ENCODE data around the gene XRCC6. TPM values are rescaled to one million over a fixed set of nuclear protein-coding genes. Genes with fewer than 3 reads are reported as not detected.
A peak's percentile ranks its signal among the peaks of the same experiment; 100 is the strongest.

Gene XRCC6
- total and polyA plus RNA-seq, 2 of the 13 experiments (the other 11 are each of a cell fraction or from before 2014, with no cell fraction given), result 124 to 625 TPM

DNA sequence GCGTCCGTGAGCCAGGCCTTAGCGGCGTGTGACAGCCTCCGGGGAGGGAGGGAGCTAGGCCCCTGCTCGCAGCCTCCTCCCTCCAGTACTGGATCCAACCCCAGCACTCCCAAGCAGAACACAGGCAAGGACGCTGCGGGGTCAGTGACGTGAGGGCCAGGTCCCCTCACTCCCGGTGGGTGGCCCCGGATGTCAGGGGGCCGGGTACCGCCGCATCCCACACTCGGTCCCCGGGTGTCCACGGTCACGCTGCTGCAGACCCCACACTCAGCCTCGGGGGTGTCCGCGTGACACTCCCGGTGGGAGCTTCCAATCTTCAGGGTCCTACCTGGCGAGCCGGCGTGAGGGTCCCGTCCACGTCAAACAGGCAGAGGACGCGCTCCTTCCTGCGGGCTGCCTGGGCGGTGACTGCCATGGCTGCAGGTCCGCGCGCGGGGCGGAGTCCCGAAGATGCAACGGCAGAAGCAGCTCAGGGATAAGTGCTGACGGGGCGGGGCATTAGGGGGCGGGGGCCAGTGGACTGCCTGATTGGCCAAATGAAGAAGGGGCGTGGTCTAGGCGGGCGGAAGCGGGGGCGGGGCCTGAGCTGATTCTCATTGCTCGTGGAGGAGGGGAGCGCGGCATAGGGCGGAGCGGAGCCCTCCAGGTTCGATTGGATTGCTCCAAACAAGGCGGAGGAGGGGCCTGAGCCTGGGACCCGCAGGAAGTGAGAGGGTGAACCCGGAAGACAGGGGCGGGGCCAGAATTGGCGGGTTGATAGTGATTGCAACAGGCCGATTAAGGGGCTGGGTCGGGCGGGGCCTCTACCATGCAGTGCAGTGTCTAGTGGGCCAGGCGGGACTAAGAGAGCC is 31.5 kb upstream of the XRCC6 start, which contains the start of gene PMM1 (continued):
- TF ChIP-seq GATA4 (IDR thresholded peaks at IDR 0.05; ENCODE audit: borderline replicate concordance, low read depth), result peak; percentile 61; the same call in 1 of the 2 replicates
- TF ChIP-seq, protein P1, sequence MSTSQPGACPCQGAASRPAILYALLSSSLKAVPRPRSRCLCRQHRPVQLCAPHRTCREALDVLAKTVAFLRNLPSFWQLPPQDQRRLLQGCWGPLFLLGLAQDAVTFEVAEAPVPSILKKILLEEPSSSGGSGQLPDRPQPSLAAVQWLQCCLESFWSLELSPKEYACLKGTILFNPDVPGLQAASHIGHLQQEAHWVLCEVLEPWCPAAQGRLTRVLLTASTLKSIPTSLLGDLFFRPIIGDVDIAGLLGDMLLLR (CRISPR knock-in tag; IDR thresholded peaks at IDR 0.05), result 0 out of 2 replicates have a peak, but pooled peaks have one; percentile 49
- TF ChIP-seq, protein P2, sequence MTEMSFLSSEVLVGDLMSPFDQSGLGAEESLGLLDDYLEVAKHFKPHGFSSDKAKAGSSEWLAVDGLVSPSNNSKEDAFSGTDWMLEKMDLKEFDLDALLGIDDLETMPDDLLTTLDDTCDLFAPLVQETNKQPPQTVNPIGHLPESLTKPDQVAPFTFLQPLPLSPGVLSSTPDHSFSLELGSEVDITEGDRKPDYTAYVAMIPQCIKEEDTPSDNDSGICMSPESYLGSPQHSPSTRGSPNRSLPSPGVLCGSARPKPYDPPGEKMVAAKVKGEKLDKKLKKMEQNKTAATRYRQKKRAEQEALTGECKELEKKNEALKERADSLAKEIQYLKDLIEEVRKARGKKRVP (CRISPR knock-in tag; IDR thresholded peaks at IDR 0.05), result peak in 1 of 2 experiments; percentile 70; a peak in 2 of 4 replicates
- TF ChIP-seq FOXA3 (CRISPR knock-in tag; IDR thresholded peaks at IDR 0.05), result no peak
- TF ChIP-seq ZKSCAN8 (CRISPR knock-in tag; IDR thresholded peaks at IDR 0.05; ENCODE audit: borderline replicate concordance), result no peak
- peak; percentile 56; the same call in 1 of the 2 replicates for TF ChIP-seq MAFF (IDR thresholded peaks at IDR 0.05; ENCODE audit: low read depth, low read length)
- no peak for TF ChIP-seq MBNL3 (CRISPR knock-in tag; conservative IDR thresholded peaks at IDR 0.05)
- TF ChIP-seq, protein P3, sequence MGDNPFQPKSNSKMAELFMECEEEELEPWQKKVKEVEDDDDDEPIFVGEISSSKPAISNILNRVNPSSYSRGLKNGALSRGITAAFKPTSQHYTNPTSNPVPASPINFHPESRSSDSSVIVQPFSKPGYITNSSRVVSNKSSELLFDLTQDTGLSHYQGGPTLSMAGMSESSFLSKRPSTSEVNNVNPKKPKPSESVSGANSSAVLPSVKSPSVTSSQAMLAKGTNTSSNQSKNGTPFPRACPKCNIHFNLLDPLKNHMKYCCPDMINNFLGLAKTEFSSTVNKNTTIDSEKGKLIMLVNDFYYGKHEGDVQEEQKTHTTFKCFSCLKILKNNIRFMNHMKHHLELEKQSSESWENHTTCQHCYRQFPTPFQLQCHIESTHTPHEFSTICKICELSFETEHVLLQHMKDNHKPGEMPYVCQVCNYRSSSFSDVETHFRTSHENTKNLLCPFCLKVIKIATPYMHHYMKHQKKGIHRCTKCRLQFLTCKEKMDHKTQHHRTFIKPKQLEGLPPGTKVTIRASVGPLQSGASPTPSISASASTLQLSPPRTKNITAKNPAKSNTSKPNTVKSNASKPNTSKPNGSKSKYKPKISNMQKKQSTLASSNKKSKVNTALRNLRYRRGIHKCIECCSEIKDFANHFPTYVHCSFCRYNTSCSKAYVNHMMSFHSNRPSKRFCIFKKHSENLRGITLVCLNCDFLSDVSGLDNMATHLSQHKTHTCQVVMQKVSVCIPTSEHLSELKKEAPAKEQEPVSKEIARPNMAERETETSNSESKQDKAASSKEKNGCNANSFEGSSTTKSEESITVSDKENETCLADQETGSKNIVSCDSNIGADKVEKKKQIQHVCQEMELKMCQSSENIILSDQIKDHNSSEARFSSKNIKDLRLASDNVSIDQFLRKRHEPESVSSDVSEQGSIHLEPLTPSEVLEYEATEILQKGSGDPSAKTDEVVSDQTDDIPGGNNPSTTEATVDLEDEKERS (CRISPR knock-in tag; IDR thresholded peaks at IDR 0.05), result 0 out of 2 replicates have a peak, but pooled peaks have one; percentile 50
- peak; percentile 66; the same call in 1 of the 3 replicates for TF ChIP-seq MXI1 (IDR thresholded peaks at IDR 0.05; ENCODE audit: borderline replicate concordance, low read depth, low read length)
- TF ChIP-seq, protein P4, sequence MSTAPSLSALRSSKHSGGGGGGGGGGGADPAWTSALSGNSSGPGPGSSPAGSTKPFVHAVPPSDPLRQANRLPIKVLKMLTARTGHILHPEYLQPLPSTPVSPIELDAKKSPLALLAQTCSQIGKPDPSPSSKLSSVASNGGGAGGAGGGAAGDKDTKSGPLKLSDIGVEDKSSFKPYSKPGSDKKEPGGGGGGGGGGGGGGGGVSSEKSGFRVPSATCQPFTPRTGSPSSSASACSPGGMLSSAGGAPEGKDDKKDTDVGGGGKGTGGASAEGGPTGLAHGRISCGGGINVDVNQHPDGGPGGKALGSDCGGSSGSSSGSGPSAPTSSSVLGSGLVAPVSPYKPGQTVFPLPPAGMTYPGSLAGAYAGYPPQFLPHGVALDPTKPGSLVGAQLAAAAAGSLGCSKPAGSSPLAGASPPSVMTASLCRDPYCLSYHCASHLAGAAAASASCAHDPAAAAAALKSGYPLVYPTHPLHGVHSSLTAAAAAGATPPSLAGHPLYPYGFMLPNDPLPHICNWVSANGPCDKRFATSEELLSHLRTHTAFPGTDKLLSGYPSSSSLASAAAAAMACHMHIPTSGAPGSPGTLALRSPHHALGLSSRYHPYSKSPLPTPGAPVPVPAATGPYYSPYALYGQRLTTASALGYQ (CRISPR knock-in tag; IDR thresholded peaks at IDR 0.05), result no peak
- no peak for TF ChIP-seq MIER3 (CRISPR knock-in tag; IDR thresholded peaks at IDR 0.05; ENCODE audit: borderline replicate concordance)
- TF ChIP-seq ZNF260 (CRISPR knock-in tag; IDR thresholded peaks at IDR 0.05; ENCODE audit: borderline replicate concordance, low read depth), result no peak
- TF ChIP-seq ZBTB3 (CRISPR knock-in tag; IDR thresholded peaks at IDR 0.05; ENCODE audit: borderline replicate concordance, low read depth), result no peak
- peak; percentile 86 to 94 for TF ChIP-seq POLR2A (IDR thresholded peaks at IDR 0.05; ENCODE audit: insufficient read depth in 1 of 2, low read depth in 2 of 2, low read length in 2 of 2)
- TF ChIP-seq FOSL1 (CRISPR knock-in tag; IDR thresholded peaks at IDR 0.05; ENCODE audit: borderline replicate concordance), result no peak
- no peak for TF ChIP-seq ZNF777 (CRISPR knock-in tag; IDR thresholded peaks at IDR 0.05)
- TF ChIP-seq NFYB (CRISPR knock-in tag; IDR thresholded peaks at IDR 0.05), result peak; percentile 76
- TF ChIP-seq ZNF605 (CRISPR knock-in tag; IDR thresholded peaks at IDR 0.05), result peak; percentile 77; the same call in 1 of the 2 replicates
- TF ChIP-seq ZNF292 (CRISPR knock-in tag; IDR thresholded peaks at IDR 0.05; ENCODE audit: borderline replicate concordance, low read depth), result peak; percentile 18; the same call in 1 of the 2 replicates
- TF ChIP-seq ZNF484 (CRISPR knock-in tag; IDR thresholded peaks at IDR 0.05; ENCODE audit: borderline replicate concordance, low read depth), result no peak
